Measurements from ENCODE around the gene POLR3C.

DNA sequence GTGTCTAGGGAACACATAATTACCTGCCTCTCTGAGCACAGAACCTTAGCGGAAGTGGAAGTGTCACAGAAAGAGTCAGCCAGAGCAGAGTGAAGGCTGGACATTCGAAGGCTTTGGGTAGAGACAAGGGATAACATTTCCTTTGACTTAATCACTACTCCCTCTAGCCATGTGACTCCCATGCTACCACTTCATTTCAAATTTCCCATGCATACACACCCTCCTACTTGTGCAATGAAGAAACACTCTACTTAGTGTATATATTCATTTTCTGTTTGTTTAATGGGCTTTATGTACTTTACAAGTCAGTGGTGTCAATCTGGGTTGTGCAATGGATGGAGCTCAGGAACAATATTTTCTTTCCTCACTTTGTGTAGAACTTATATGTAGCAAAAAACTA, 54.7 kb downstream of the POLR3C start:
- TF ChIP-seq POLR2AphosphoS5 (IDR thresholded peaks at IDR 0.05; ENCODE audit: low read depth, low read length) = no peak
- TF ChIP-seq POLR2A (IDR thresholded peaks at IDR 0.05; ENCODE audit: low read depth, low read length) = no peak
